ENCODE data around the gene ADAMTS13. TPM values are rescaled to one million over a fixed set of nuclear protein-coding genes. Genes with fewer than 3 reads are reported as not detected.

Gene ADAMTS13
- total and polyA plus RNA-seq, 11 donors = 0.64 to 5.8 (median 2.7) TPM

GRCh38 chr9:133463234-133463863 is 41.2 kb downstream of the ADAMTS13 start:
- no peak for TF ChIP-seq POLR2A (IDR thresholded peaks at IDR 0.05)
- no peak for TF ChIP-seq CTCF (IDR thresholded peaks at IDR 0.05)
- DNase-seq (no peak), ATAC-seq (no peak)
- intact Hi-C loops (cut with DNase I) = loop anchor here in 1 of 10 donors (10.0 kb wide), 1 partner anchor 49 kb away; the partner anchor contains the start of gene REXO4
- H3K4me1 ChIP-seq = peaks cover 0 to 21% (median 13%) of the 10 kb centered on the region in 12 donors
- no peaks in the 10 kb centered on the region for H3K27me3 ChIP-seq
- peaks cover 0 to 16% (median 3%) of the 10 kb centered on the region in 9 donors for H3K36me3 ChIP-seq
- no peaks in the 10 kb centered on the region for H3K9me3 ChIP-seq
- H3K27ac ChIP-seq = no peak overlapping the region
- WGBS, 4 donors = 89 to 94% (median 92%) methylated on average over 21 to 22 of the region's 22 CpGs
- no peak overlapping the region for H3K4me3 ChIP-seq

GRCh38 chr9:133463864-133464615 is 41.9 kb downstream of the ADAMTS13 start:
- DNase-seq (no peak), ATAC-seq (no peak)
- no peaks in the 10 kb centered on the region for H3K9me3 ChIP-seq
- WGBS, 4 donors = 82 to 85% (median 83%) methylated on average over 24 of the region's 24 CpGs
- no peak for TF ChIP-seq CTCF (IDR thresholded peaks at IDR 0.05)
- TF ChIP-seq POLR2A (IDR thresholded peaks at IDR 0.05) = no peak
- intact Hi-C loops (cut with DNase I) = loop anchor here in 1 of 10 donors (10.0 kb wide), 1 partner anchor 49 kb away; the partner anchor contains the start of gene REXO4
- H3K4me3 ChIP-seq = no peak overlapping the region
- H3K4me1 ChIP-seq = peaks cover 0 to 16% (median 10%) of the 10 kb centered on the region in 12 donors
- H3K27me3 ChIP-seq = no peaks in the 10 kb centered on the region
- no peak overlapping the region for H3K27ac ChIP-seq
- H3K36me3 ChIP-seq = peaks cover 0 to 23% (median 3%) of the 10 kb centered on the region in 9 donors

- Histone ChIP-seq H3K27me3 (no peaks in the 10 kb centered on the region), H3K4me1 (peaks cover 0 to 13% (median 7%) of the 10 kb centered on the region in 12 donors), H3K36me3 (peaks cover 0 to 28% (median 3%) of the 10 kb centered on the region in 9 donors), H3K27ac (no peak overlapping the region), H3K9me3 (no peaks in the 10 kb centered on the region), H3K4me3 (no peak overlapping the region)
- TF ChIP-seq CTCF (IDR thresholded peaks at IDR 0.05) (no peak), POLR2A (IDR thresholded peaks at IDR 0.05) (no peak)
- ATAC-seq = no peak
- no peak for DNase-seq
- intact Hi-C loops (cut with DNase I) = loop anchor here in 1 of 10 donors (10.0 kb wide), 1 partner anchor 50 kb away; the partner anchor contains the start of gene REXO4
- WGBS, 4 donors = 93 to 100% (median 96%) methylated on average over 4 to 10 of the region's 10 CpGs
These were observed 42.5 kb downstream of the ADAMTS13 start for GRCh38 chr9:133464638-133465037.

GRCh38 chr9:133465984-133466383 is 43.8 kb downstream of the ADAMTS13 start:
- Histone ChIP-seq H3K36me3 (peaks cover 0 to 28% (median 3%) of the 10 kb centered on the region in 9 donors), H3K9me3 (no peaks in the 10 kb centered on the region), H3K27ac (no peak overlapping the region), H3K27me3 (no peaks in the 10 kb centered on the region), H3K4me3 (no peak overlapping the region), H3K4me1 (peaks cover 0 to 5% (median 1%) of the 10 kb centered on the region in 12 donors)
- 73 to 84% (median 75%) methylated on average over 6 of the region's 6 CpGs for WGBS, 4 donors
- DNase-seq (no peak), ATAC-seq (no peak)
- TF ChIP-seq POLR2A (IDR thresholded peaks at IDR 0.05) (no peak), CTCF (IDR thresholded peaks at IDR 0.05) (no peak)
- intact Hi-C loops (cut with DNase I) = loop anchor here in 1 of 10 donors (10.0 kb wide), 1 partner anchor 51 kb away; the partner anchor contains the start of gene REXO4

All from heart left ventricle (tissue), 16 donors.